Chondrocyte (in vitro differentiated cells): ENCODE results near the gene LONP1. TPM values are rescaled to one million over a fixed set of nuclear protein-coding genes. Genes with fewer than 3 reads are reported as not detected.

Source experiments
- DNase-seq: peaks from one replicate; pipeline ENCODE4 v3.0.0; 2021; ENCODE audit warnings: mixed read lengths, low spot score
- H3K27ac Mint-ChIP-seq: one replicate; pipeline ENCODE4 v1.8.0; 2021; ENCODE audit warnings: mild to moderate bottlenecking, moderate library complexity, mixed read lengths; ENCODE audit not compliant: unreplicated experiment
- H3K27me3 Mint-ChIP-seq: 2 replicates; pipeline ENCODE4 v1.8.0; 2021; ENCODE audit warnings: low read depth, mixed read lengths
- H3K36me3 Mint-ChIP-seq: 2 replicates; pipeline ENCODE4 v1.8.0; 2021; ENCODE audit warnings: low read depth, mixed read lengths
- H3K4me1 Mint-ChIP-seq: 2 replicates; pipeline ENCODE4 v1.8.0; 2021; ENCODE audit warnings: low read depth, mild to moderate bottlenecking, mixed read lengths
- H3K4me3 Mint-ChIP-seq: one replicate; pipeline ENCODE4 v1.8.0; 2021; ENCODE audit warnings: mild to moderate bottlenecking, moderate library complexity, mixed read lengths; ENCODE audit not compliant: unreplicated experiment
- H3K9me3 Mint-ChIP-seq: 2 replicates; pipeline ENCODE4 v1.8.0; 2021; ENCODE audit warnings: low read depth, mixed read lengths
- total RNA-seq: library from RNA; stranded (reverse); gene quantifications from 3 replicates; pipeline ENCODE4 v1.2.1, GENCODE V29; 2021
- TF ChIP-seq, protein P1 (sequence below): fragments of 200-600 bp; sonication (generic); IDR thresholded peaks from 2 replicates; pipeline ENCODE4 v1.5.0; 2021; ENCODE audit warnings: antibody characterized with exemption, mild to moderate bottlenecking, moderate library complexity

The LONP1 gene
- total RNA-seq, 1 donor from 2014 or later = 116 TPM

DNA sequence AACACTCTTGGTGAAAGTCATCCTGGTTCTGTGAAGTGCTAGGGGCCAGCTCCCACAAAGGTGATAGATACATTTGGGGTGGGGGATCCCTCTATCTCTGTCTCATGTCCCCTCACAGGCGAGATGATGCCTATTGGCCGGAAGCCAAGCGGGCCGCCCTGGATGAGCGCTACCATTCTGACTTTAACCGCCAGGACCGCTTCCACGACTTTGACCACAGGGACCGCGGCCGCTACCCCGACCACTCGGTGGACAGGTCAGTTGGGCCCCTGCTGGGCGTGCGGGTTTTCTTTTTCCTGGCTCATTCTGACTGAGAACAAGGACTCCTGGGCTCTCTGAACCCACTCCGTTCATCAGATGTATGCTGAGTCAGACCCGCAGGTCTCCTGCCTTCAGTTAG, 56.0 kb downstream of the LONP1 start:
- DNase-seq = peak; percentile 75
- no peaks in the 10 kb centered on the region for H3K4me1 Mint-ChIP-seq
- no peak overlapping the region for H3K27ac Mint-ChIP-seq
- H3K4me3 Mint-ChIP-seq = no peak overlapping the region
- H3K27me3 Mint-ChIP-seq = no peaks in the 10 kb centered on the region
- no peaks in the 10 kb centered on the region for H3K9me3 Mint-ChIP-seq
- peaks cover 32% of the 10 kb centered on the region for H3K36me3 Mint-ChIP-seq
- TF ChIP-seq, protein P1, sequence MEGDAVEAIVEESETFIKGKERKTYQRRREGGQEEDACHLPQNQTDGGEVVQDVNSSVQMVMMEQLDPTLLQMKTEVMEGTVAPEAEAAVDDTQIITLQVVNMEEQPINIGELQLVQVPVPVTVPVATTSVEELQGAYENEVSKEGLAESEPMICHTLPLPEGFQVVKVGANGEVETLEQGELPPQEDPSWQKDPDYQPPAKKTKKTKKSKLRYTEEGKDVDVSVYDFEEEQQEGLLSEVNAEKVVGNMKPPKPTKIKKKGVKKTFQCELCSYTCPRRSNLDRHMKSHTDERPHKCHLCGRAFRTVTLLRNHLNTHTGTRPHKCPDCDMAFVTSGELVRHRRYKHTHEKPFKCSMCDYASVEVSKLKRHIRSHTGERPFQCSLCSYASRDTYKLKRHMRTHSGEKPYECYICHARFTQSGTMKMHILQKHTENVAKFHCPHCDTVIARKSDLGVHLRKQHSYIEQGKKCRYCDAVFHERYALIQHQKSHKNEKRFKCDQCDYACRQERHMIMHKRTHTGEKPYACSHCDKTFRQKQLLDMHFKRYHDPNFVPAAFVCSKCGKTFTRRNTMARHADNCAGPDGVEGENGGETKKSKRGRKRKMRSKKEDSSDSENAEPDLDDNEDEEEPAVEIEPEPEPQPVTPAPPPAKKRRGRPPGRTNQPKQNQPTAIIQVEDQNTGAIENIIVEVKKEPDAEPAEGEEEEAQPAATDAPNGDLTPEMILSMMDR = no peak

DNA sequence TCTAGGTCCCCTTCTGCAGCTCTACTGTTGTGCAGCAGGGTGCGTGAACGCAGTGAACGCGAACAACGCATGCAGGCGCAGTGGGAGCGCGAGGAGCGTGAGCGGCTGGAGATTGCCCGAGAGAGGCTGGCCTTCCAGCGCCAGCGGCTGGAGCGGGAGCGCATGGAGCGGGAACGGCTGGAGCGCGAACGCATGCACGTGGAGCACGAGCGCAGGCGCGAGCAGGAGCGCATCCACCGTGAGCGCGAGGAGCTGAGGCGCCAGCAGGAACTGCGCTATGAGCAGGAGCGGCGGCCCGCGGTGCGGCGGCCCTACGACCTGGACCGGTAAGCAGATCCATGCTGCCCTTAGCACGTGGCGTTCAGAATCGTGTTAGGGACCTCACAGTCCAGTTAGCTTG, 58.5 kb downstream of the LONP1 start:
- Mint-ChIP-seq H3K4me1 (no peaks in the 10 kb centered on the region), H3K36me3 (peaks cover 35% of the 10 kb centered on the region)

DNA sequence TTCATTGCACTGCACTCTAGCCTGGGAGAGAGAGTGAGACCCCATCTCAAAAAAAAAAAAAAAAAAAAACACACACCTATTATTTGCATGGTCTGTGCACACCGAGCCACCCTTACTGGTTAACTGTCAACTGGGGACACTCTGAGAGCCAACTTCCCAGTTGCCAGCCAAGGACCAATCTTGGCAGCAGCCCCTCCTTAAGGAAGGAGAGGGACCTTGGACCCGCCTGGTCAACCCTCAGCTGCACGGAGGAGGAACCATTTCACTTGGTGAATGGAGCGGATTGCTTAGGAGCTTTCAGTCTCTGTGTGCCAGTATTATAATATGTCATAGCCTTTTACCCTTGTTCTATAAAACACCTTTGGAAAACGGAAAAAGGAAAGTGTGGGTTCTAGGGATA, 64.5 kb downstream of the LONP1 start:
- Mint-ChIP-seq H3K4me3 (no peak overlapping the region), H3K27me3 (no peaks in the 10 kb centered on the region), H3K27ac (no peak overlapping the region), H3K36me3 (peaks cover 42% of the 10 kb centered on the region), H3K9me3 (no peaks in the 10 kb centered on the region), H3K4me1 (no peaks in the 10 kb centered on the region)
- TF ChIP-seq, protein P1 = no peak
- DNase-seq = no peak

More for the DNA sequence above, 58.5 kb downstream of the LONP1 start:
- peak; percentile 90 for DNase-seq
- H3K4me3 Mint-ChIP-seq = no peak overlapping the region
- TF ChIP-seq, protein P1 = no peak
- no peaks in the 10 kb centered on the region for H3K27me3 Mint-ChIP-seq
- H3K27ac Mint-ChIP-seq = no peak overlapping the region
- H3K9me3 Mint-ChIP-seq = no peaks in the 10 kb centered on the region

DNA sequence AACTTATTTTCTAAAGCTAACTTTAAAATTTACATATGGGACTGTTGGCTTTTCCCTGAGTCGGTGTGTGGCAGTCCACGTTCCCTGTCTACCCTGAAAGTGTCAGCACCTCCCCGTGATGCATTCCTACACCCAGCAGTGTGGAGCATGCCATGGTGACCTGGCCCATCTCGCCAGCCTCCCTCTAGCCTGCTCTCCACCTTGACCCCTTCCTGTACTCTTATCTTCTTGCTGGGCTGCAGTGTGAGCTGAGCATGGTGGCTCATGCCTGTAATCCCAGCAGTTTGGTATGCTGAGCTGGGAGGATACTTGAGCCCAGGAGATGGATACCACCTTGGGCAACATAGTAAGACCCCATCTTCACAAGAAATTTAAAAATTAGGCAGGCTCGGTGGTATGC, 65.0 kb downstream of the LONP1 start:
- no peak for DNase-seq
- H3K27ac Mint-ChIP-seq = no peak overlapping the region
- peaks cover 45% of the 10 kb centered on the region for H3K36me3 Mint-ChIP-seq
- TF ChIP-seq, protein P1 = no peak
- no peaks in the 10 kb centered on the region for H3K4me1 Mint-ChIP-seq
- H3K4me3 Mint-ChIP-seq = no peak overlapping the region
- H3K9me3 Mint-ChIP-seq = no peaks in the 10 kb centered on the region
- H3K27me3 Mint-ChIP-seq = no peaks in the 10 kb centered on the region

DNA sequence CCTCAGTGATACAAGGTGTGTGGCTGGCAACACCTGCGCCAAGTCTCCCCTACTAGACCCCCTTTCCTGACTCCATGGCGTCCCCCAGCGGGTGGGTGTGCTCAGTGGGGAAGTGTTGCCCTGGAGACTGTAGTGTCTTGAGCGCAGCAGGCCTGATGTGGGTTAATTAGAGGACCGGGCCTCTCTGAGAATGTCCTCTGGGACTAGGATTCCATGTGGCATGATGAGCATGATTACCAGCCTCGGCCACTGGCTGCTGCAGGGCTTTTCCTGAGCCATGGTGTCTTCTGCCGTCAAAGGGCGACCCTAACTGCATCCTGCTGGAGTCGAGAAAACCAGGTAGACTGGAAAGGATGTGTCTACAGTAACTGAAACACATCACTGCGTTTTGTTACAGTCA, 67.7 kb downstream of the LONP1 start:
- Mint-ChIP-seq H3K36me3 (peaks cover 48% of the 10 kb centered on the region), H3K4me3 (no peak overlapping the region), H3K27ac (no peak overlapping the region), H3K9me3 (no peaks in the 10 kb centered on the region), H3K27me3 (no peaks in the 10 kb centered on the region), H3K4me1 (no peaks in the 10 kb centered on the region)
- TF ChIP-seq, protein P1 = no peak
- DNase-seq = no peak
